GM12891 (cell line): ENCODE results near the gene AP3S2.

Experiments
- DNase-seq: peaks from one replicate; pipeline ENCODE4 v3.0.0; 2011; ENCODE audit warnings: low spot score; ENCODE audit not compliant: insufficient read length
- FAIRE-seq: peaks from 2 replicates; lab custom pipeline; 2011; peaks lifted over from hg19 to GRCh38; lab: Jason Lieb, UNC
- PAX5 ChIP-seq: IDR thresholded peaks from 2 replicates; pipeline ENCODE4 v1.6.1; 2011; ENCODE audit warnings: low read length, moderate library complexity, mild to moderate bottlenecking; ENCODE audit not compliant: insufficient read depth, severe bottlenecking
- POLR2A ChIP-seq: IDR thresholded peaks from 2 replicates; pipeline ENCODE4 v1.6.1; 2011; ENCODE audit warnings: low read depth, low read length, control low read depth
- POLR2AphosphoS5 ChIP-seq: IDR thresholded peaks from 2 replicates; pipeline ENCODE4 v1.6.1; 2011; ENCODE audit warnings: low read depth, low read length, control low read depth
- POU2F2 ChIP-seq: IDR thresholded peaks from 2 replicates; pipeline ENCODE4 v1.6.1; 2011; ENCODE audit warnings: low read depth, mild to moderate bottlenecking, control low read depth, low read length, moderate library complexity
- SPI1 ChIP-seq: IDR thresholded peaks from 2 replicates; pipeline ENCODE4 v1.6.1; 2011; ENCODE audit warnings: low read depth, low read length, control low read depth
- TAF1 ChIP-seq: IDR thresholded peaks from 2 replicates; pipeline ENCODE4 v1.6.1; 2011; ENCODE audit warnings: low read depth, low read length, control low read depth

The AP3S2 gene

DNA sequence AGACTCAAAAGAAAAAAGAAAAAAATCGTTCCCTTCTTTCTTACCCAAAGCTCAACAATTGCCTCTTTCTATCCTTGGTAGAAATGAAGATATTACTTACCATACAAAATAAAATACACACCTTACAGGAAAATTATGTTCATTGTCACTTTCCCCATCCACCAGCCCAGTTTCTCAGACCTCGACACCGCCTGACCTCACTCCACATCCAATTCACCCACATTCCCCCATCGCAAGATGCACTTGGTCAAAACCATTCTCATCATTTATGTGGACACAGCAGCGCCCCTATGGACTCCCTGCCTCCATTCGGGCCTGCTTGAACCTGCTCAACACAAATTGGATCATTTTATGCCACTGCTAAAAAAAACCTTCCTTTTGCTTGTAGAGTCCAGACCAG lies 86.1 kb downstream of the AP3S2 start:
- no peak for TF ChIP-seq POLR2AphosphoS5
- no peak for TF ChIP-seq SPI1
- TF ChIP-seq TAF1: no peak
- no peak for TF ChIP-seq PAX5
- FAIRE-seq: no peak

DNA sequence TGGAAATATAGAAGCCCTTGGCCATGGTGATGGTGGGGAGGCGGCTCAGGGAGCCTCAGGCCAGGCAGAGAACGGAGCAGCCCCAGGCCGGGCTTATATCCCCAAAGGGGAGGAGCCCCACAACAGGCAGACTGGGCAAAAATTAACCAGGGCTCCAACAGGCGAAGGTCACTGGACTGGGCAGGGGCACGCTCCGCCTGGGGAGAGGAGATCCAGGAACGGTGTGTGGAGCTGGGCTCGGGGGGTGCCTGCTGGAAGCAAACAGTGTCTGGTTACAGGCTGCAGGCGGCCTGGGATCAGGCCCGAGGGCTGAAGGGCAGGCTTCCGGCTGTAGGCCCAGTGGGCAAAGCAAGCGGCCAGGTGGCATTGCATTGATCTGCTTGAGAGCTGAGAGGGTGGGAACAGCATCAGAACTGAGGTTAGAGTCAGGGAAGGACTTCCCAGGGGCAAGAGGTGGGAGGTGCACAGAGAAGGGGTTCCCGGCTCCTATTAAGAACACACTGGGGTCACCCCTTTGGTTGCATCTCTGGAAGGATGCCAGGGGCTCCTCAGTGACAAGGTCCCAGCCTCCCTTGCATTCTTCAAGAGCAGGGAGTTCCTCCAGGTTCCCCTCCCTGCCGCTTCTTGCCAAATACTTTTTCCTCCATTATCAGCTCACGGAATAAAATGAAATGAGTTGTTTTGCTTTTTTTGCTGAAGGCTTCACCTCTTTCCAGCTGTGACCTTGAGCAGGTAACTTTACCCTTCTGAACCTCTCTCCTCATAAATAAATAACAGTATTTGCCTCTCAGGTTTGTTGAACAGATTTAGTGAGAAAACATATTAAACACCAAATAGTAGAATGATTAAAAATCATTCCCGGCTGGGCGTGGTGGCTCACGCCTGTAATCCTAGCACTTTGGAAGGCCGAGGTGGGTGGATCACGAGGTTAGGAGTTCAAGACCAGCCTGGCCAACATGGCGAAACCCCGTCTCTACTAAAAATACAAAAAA lies 86.9 kb downstream of the AP3S2 start:
- no peak for DNase-seq
- no peak for FAIRE-seq
- TF ChIP-seq PAX5: no peak

More for the DNA sequence above, 86.1 kb downstream of the AP3S2 start:
- DNase-seq: no peak

DNA sequence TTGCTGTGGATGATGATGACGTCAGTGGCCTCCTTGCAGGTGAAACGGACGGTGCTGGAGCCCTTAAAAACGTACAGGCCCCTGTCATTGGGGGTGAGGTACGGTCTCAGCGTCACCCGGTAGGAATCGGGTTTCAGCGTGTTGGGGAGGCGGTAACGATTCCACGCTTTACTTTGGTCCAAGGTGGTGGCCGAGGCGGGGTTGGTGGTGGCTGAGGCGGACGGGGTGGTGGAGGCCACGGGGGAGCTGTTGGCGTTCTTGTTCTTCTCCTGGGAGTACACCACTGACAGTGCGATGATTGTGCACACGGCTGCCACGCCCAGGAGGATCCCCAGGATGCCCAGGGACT lies 87.6 kb downstream of the AP3S2 start:
- FAIRE-seq: no peak
- no peak for DNase-seq
- no peak for TF ChIP-seq TAF1
- no peak for TF ChIP-seq POLR2A
- no peak for TF ChIP-seq SPI1
- no peak for TF ChIP-seq PAX5
- no peak for TF ChIP-seq POU2F2
- TF ChIP-seq POLR2AphosphoS5: no peak

DNA sequence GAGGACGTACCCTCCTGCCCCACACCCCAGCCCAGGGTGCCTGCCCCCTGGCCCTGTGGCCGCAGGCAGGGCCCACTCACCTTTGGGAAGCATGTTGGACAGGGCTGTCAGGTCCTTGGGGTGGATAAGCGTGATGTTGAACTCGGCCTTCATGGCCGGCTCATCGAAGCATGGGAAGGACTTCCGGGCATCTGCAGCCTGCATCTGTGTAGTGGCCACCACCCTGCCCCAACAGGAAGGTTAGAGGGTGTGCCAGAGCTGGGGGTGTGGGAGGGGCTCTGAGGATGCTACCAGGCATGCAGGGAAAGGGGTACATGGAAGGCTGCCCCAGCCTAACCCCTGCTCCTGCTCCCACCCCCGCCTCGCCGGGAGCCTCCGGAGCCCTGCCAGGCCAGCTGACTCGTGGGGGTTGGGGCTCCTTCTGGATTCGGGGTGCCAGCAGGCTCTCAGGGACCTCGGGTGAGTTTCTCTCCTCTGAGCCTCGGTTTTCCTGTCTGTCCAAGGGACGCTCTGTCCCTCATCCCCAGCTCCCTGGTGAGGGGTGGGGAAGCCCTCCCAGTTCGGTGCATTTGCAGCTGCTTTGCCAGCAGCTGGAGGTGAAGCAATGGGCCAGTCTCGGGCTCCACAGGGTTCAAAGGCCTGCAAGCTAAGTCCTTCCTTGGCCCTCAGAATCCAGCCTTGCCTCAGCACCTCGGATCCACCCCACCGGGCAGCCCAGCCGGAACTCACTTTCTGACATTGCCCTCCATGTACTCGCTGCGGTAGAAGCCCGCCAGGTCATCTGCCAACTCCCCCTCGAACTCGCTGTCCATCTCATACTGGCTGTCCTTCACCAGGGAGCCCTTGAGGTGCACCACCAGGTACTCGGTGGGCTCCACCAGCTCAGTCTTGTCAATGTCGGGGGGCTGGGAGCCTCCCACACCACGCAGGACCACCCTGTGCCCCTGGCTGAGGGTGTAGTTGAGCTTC lies 88.3 kb downstream of the AP3S2 start:
- DNase-seq (no peak), FAIRE-seq (no peak)
- TF ChIP-seq POLR2AphosphoS5 (no peak), PAX5 (no peak), TAF1 (no peak), POU2F2 (no peak), POLR2A (no peak), SPI1 (no peak)

DNA sequence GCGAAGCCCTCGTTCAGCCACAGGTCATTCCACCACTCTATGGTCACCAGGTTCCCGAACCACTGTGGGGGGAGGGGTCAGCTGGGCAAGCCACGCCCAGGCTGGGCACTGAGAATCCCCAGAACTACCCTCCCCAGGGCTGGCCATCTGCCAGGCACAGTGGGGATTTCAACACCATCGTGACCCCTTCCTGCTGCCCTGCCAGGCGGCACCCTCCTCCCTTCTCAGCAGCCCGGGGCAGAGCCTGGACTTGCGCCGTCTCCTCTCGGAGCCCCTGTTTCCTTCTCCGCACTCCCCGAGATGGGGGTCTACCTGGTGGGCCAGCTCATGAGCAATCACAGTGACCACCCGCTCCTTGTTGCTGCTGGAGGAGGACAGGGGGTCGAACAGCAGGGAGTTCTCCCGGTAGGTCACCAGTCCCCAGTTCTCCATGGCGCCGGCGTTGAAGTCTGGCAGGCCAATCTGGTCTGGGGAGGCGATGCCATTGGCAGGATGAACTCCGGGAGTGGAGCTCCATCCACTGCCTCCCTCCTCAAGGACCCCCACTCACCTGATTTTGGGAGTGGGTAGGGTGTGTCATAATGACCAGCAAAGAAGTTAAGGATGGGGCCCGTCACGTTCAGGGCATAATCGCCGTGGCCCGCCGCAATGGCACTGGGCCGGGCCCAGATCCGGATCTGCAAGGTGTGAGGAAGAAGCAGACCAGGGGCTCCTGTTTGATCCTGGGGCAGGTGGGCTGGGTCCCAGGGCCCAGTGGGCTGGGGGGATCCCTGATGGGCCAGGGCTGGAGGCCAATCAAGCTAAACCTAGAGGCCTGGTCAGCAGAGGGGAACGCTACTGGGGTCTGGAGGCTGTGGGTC lies 89.6 kb downstream of the AP3S2 start:
- no peak for DNase-seq
- TF ChIP-seq TAF1 (no peak), SPI1 (no peak), PAX5 (no peak), POLR2AphosphoS5 (no peak), POLR2A (no peak), POU2F2 (no peak)
- FAIRE-seq: no peak

DNA sequence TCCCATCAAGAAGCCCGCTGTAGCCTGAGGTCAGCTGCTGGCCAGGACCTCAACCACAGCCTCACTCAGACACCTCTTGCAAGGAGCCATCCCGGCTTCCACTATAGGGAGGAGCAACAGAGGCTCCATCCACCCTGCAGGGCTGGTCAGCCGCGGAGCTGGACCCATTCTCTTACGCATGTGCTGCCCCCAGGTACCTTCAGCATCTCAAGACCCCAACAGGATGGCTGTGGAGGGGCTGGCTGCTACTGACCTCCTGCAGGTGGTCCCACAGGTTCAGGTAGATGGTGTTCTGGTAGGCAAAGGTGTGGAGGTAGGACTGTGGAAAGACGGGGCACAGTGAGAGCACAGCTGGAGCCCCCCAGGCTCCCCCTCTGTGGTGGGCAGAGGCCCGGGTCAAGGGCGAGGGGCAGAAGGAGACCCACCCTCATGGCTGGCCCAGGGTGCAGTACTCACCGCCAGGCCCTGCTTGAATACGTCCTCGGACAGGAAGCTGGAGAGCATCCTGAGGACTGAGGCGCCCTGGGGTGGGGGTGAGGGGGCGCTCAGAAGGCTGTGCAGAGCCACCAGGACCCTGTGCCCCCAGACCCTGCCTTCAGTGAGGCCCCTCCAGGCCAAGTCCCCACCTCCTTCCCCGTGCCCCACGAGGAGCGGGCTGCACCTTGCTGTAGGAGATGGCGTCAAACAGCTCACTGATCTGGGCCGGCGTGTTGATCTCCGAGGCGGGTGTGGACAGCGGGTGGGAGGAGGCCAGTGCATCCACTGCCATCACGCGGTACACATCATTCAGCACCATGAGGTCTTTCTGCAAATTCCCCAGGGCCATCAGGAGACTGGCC lies 90.6 kb downstream of the AP3S2 start:
- DNase-seq: no peak
- FAIRE-seq: no peak
- TF ChIP-seq TAF1: no peak
- TF ChIP-seq SPI1: no peak
- TF ChIP-seq POLR2AphosphoS5: no peak
- TF ChIP-seq POLR2A: no peak
- no peak for TF ChIP-seq POU2F2
- no peak for TF ChIP-seq PAX5

DNA sequence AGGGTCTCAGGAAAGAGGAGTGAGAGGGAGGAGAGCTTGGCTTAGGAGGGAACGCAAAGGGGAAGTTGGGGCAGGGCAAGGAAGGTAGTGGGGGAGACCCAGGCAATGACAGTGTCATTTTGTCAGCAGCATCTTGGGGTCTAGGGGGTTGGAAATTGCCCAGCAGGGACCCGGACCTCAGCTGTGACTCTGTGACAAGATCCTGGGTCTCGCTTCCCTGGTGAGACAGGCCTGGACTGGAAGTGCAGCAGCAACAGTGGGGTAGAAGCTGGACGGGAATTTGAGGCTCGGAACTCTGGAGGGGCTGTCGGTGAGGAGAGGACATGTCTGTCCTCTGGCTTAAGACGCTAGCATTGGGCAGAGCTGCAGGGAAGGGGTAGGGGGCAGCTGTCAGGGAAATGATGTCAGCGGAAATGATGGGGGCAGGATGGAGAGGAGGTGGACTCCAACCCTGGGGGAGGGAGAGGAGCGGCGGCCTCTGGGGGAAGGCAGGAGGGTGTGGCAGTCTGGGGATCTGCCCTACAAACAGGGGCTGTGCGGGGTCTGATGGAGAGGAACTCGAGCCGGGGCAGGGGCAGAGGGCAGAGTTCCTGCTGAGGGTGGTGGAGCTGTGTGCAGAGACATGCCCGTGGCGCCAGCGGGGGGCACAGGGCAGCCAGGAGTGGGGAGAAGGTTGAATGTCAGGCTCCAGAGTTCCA lies 91.4 kb downstream of the AP3S2 start:
- FAIRE-seq: no peak
- TF ChIP-seq POU2F2: no peak
- TF ChIP-seq POLR2A: no peak
- TF ChIP-seq PAX5: no peak
- no peak for TF ChIP-seq POLR2AphosphoS5
- TF ChIP-seq SPI1: no peak
- TF ChIP-seq TAF1: no peak
- no peak for DNase-seq

DNA sequence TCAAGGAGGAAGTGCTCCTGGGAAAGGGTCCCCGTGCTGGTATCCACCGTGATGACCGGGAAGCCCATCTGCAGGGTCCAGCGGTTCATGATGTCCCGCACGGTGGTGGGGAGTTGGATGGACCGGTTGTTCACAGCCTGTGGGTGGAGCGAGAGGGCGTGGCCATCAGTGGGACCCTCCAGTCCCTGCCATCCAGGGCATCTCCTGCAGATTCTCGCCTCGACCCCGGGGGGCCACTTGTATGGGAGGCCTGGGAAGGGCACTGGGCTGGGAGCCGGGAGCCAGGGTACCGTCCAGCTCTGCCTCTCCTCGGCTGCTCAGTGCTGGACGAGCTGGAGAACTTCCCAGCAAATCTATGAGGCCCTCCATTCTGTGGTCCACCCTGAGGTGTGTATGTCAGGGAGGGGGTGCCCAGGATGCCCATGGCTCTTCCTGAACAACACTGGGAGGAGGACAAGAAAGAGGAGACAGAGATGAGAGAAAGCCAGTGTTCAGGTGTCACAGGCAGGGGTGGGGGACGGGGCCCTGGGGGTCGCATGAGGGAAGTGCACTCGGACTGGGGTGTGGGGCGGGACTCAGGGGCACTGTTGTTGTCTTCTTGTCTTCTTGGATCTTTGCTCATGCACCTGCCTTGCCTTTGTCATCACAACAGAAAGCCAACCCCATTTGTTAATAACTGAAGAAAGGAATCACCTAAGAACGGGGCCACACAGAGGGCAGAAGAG lies 92.2 kb downstream of the AP3S2 start:
- TF ChIP-seq POLR2AphosphoS5: no peak
- no peak for TF ChIP-seq TAF1
- TF ChIP-seq SPI1: no peak
- TF ChIP-seq POU2F2: no peak
- no peak for TF ChIP-seq PAX5
- TF ChIP-seq POLR2A: no peak
- DNase-seq: no peak
- FAIRE-seq: no peak
